NCI-H82 treated with DMSO at 0.1 percent for 48 hours (cell line): Measurements from ENCODE around the gene ATP6V1B1.

ENCODE experiments used
- DNase-seq: peaks from one replicate; lab custom pipeline; 2025; ENCODE audit not compliant: unreplicated experiment; lab: John Stamatoyannopoulos, UW

The ATP6V1B1 gene

DNA sequence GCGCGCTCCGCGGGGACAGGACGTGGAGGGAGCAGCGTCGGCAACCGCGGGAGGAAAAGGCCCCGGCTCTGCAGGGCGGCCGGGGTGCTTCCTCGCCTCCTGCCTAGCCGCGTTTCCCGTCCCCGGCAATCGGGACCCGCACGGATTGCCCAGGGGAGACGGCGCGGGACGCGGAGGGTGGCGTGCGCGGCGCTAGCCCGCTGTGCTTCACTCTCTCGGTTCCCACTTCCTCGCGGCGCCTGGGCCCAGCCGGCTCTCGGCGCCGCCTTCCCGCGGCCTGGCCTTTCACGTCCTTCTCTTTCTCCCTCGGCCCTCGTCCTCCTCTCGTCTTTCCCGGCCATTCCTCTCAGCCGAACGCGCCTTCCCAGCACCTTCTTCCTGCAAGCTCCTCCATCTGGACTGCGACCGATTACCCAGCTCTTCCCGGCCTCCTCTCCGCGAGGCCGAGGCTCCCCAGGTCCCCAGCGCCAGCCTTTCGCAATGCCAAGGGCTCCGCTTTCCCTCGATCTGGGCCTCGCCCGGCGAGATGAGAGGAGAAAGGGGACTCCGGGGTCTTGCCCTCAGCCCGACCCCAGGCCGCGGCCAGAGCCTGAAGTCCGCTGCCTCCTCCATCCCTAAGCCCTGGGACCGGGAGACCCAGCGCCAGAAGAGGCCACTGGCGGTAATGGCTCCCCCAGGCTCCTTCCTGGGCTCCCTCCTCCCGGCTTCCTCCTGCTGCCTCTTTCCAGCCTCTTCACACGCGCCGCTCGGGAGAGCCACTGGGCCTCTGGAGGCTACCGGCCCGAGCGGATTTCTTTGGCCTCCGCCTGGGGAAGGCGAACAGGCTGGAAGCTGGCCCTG is 34.3 kb upstream of the ATP6V1B1 start:
- no peak for DNase-seq

DNA sequence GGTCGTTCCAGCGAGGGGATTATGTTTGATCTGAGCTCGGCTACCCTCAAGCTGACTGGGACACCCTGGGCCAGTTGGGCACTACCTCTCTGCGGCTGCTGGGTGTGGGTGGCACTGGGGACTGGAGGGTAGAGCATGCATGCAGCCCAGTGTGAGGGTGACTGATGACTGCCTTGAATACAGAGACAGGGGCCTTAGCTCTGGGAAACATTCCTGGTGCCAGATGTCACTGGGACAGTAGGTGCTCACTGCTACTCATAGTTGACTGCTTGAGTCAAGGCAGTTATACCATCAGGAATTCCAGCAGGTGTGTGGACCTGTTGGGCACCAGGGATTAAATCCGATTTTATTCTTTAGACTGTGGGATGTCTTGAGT is 33.6 kb upstream of the ATP6V1B1 start:
- no peak for DNase-seq

- no peak for DNase-seq
Observed at GRCh38 chr2:70902579-70902978, 33.1 kb upstream of the ATP6V1B1 start.

DNA sequence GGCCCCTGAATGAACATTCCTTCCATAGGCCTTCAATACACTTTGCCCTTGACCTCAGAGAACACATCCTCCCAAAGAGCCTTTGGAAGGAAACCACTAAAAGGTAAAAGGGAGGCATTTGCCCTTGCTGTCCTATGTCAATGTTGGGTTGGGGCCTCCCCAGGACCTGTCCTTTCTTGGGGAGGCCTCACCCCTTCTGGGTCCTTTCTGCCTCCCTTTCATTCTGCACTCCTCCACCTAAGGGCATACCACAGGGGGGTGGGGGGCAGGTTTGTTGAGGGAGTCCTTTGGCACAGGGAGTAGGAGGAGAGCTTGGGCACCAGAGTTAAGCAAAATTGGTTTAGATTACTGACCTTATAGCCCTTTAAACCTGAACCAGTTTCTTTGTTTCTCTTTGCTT is 32.5 kb upstream of the ATP6V1B1 start:
- DNase-seq = no peak

GRCh38 chr2:70903641-70904340 is 31.9 kb upstream of the ATP6V1B1 start:
- DNase-seq = no peak

GRCh38 chr2:70904371-70905216 is 31.1 kb upstream of the ATP6V1B1 start:
- no peak for DNase-seq

DNA sequence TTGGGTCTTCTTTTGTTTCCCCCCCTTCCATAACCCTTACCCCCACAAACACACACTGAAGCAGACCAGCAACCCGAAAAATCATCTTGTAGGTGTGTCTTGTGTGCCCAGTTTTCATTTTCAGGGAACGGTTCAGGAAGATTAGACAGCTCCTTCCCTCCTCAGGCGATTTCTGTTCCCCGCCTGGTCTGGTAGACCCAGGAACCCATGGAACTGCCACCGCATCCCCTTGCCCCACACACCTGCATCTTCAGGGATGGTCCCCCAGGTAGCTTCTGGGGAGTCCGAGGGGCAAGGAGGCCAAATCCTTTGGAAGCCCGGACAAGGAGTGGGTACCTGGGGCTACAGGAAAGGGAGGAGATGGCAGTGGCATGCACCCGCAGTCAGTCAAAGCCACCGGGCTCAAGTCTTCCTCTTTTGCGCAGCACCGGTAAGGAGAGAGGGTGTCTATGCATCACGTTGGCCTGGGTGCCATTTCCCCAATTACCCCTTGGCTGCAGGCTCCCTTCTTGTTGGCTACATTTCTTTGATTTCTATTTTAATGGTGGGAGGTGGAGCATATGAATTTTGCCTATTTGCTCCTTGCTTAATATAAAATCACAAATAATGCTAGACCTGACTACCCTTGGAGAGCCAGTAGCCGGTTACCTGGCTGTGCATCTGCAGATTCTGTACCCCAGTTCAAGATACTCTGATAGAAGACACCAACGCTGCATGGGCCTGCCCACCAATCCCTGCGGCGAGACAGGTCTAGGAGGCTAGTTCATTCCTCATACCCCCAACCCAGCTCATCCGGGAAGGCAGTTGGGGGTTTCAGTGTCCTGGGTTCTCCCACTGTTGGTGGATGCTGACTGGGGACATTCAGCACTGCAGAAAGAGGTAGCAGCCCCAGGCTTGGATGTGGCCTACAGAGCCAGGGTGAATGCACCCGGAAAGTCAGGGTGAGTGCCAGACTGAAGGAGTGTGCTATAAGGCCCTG is 30.0 kb upstream of the ATP6V1B1 start:
- DNase-seq = no peak

DNA sequence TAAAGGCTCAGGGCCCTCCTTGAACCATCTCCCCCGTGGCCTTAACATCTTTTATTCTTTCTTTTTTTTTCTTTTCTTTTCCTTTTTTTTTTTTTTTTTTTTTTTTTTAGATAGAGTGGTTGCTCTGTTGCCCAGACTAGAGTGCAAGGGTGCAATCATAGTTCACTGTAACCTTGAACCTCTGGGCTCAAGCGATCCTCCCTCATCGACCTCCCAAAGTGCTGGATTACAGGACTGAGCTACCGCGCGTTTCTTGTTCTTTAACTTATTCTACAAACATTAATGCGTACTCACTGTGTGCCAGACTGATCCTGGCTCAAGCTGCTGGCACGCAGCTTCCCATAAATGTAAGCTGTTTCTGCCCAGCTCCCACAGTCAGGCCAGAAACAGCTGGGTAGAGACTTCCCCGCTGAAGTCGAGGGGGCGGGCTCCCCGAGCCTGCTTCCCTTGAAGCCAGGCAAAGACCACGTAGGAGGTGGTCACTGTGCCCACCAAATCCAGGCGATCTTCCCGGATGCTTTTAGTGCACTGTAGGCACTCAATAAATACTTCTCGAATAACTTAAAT is 29.2 kb upstream of the ATP6V1B1 start:
- no peak for DNase-seq

GRCh38 chr2:70907130-70908057 is 28.3 kb upstream of the ATP6V1B1 start:
- no peak for DNase-seq

DNA sequence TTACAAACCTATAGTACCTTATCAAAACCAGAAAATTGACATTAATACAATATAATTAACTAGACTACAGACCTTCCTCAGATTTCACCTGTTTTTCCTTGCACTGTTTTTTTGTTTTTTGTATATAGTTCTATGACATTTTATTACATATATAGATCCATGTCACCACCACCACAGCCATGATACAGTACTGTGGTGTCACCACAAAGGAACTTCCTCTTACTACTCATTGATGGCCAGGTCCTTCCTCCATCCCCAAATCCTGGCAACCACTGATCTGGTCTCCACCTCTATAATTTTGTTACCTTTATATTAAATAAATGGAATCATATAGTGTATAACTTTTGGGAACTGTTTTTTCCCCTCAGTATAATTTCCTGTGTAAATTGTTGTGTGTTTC is 19.4 kb upstream of the ATP6V1B1 start:
- DNase-seq = no peak

DNA sequence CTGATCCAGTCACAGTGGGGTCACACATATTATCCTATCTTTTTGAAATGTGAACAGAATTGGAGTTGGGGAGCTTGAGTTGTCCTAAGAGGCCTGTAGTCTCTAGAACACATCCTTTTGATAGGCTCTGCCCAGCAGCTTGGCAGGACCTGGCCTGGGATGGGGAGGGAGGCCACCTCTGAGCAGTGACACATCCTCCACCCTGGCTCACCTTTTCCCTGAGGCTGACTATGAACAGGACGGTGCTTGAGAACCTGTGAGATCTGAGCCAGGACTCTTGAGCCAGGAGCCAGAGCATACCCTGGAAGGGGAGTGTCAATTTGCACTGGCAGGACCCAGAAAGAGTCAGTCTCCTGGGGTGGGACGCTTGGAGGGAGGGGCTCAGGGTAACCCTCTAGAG is 17.7 kb upstream of the ATP6V1B1 start:
- no peak for DNase-seq

- peak; percentile 63 for DNase-seq
Observed at GRCh38 chr2:70919672-70920366, 15.9 kb upstream of the ATP6V1B1 start.

DNA sequence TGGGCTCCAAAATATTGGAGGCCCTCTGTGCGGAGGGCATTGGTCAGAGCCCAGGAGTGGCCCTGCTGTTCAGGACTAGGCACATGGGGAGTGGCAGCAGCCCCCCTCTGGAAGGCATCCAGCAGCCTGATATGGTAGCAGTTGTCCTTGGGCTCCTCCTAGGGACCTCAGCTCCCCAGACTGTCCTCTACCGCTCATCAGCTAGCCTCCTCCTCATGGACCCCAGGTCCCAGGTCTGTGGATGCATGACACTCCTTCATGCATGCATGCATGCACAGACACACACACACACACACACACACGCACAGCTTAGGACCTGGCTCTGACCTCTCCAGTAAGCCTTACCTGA is 15.4 kb upstream of the ATP6V1B1 start:
- DNase-seq = no peak

- no peak for DNase-seq
Observed at GRCh38 chr2:70921031-70921430, 14.7 kb upstream of the ATP6V1B1 start.

DNA sequence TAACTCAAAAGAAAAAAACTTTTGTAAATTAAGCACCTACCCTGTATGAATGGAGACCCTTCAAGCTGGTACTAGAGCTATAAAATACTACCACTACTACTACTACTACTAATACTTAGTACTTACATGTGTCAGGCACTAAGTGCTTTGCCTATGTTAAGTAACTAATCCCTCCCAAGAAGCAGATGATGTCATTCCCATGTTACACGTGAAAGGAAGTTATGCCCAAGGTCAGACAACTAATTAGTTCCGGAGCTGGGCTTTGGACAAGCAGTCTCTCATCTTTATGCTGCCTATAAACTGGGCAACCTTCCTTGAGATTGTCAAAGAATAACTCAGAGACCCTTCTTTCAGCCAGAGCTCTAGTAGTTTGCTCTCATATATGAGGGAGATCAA is 13.9 kb upstream of the ATP6V1B1 start:
- peak; percentile 47 for DNase-seq

GRCh38 chr2:70922235-70923234 is 13.2 kb upstream of the ATP6V1B1 start:
- peak; percentile 59 for DNase-seq

GRCh38 chr2:70923378-70924015 is 12.2 kb upstream of the ATP6V1B1 start:
- peak; percentile 17 for DNase-seq
